Measurements from ENCODE around the gene ERC2. TPM values are rescaled to one million over a fixed set of nuclear protein-coding genes. Genes with fewer than 3 reads are reported as not detected.

ERC2 gene
- total RNA-seq, 1 donor from 2014 or later, result 1.5 TPM

DNA sequence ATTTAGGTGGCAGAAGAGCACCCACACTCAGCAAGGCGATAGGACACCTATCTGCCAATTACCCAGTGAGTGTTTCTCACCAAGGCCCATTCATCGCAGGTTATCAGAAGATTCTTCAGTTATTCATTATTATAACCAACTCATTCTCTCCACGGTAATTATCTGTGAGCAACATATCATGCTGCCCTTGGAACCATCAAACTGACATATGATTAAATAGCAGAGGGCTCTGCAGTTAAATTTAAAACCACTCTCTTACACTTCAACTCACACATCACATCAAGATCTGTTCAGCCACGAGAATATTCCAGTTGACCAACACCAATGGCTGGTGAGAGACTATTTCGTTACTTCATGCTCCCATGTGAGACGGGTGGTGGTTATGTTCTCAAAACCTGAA lies 489.3 kb downstream of the ERC2 start:
- ATAC-seq (no peak), DNase-seq (no peak)
- Histone ChIP-seq H3K27ac (no peak overlapping the region), H3K4me1 (no peaks in the 10 kb centered on the region), H3K4me3 (no peak overlapping the region), H3K36me3 (no peaks in the 10 kb centered on the region), H3K9me3 (no peaks in the 10 kb centered on the region), H3K27me3 (ENCODE audit: low read depth) (no peaks in the 10 kb centered on the region)
- intact Hi-C loops (cut with DNase I), result no loop called here
- TF ChIP-seq, protein P1, sequence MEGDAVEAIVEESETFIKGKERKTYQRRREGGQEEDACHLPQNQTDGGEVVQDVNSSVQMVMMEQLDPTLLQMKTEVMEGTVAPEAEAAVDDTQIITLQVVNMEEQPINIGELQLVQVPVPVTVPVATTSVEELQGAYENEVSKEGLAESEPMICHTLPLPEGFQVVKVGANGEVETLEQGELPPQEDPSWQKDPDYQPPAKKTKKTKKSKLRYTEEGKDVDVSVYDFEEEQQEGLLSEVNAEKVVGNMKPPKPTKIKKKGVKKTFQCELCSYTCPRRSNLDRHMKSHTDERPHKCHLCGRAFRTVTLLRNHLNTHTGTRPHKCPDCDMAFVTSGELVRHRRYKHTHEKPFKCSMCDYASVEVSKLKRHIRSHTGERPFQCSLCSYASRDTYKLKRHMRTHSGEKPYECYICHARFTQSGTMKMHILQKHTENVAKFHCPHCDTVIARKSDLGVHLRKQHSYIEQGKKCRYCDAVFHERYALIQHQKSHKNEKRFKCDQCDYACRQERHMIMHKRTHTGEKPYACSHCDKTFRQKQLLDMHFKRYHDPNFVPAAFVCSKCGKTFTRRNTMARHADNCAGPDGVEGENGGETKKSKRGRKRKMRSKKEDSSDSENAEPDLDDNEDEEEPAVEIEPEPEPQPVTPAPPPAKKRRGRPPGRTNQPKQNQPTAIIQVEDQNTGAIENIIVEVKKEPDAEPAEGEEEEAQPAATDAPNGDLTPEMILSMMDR (IDR thresholded peaks at IDR 0.05), result no peak

DNA sequence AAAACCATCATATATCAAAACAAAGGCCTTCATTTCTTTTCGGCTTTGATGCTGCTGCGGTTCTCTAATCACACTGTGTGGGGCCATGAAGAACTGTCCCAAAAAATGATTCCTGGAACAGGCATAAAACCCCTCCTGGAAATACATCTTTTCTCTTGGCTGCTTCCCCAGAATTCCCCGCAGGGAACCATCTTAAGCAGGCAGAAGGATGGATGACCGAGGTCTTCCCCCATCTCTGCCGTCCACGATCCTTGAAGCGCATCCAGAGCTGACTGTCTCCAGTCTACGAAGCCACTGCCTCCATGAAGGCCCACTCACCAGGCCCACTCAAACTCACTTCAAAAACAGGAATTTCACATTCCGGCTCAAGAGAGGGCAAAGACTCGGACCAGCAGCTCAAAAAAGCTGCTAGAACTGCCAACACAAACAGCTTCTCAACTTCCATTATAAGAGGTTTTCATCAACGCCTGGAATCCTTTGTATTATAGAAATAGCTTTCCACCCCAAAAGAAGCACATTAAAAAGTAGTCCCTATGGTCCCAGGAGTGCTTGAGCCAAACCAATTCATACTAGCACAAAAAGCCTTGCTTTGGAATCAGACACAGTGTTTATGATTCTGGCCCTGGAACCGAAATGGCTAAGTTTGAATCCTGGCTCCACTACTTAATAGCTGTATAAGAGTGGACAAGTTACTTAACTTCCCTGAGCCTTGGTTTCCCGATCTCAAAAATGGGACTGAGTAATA lies 493.7 kb downstream of the ERC2 start:
- intact Hi-C loops (cut with DNase I), result no loop called here
- H3K4me3 ChIP-seq, result no peak overlapping the region
- H3K27ac ChIP-seq, result no peak overlapping the region
- no peaks in the 10 kb centered on the region for H3K27me3 ChIP-seq (ENCODE audit: low read depth)
- ATAC-seq (no peak), DNase-seq (no peak)
- H3K4me1 ChIP-seq, result no peaks in the 10 kb centered on the region
- TF ChIP-seq, protein P1 (IDR thresholded peaks at IDR 0.05), result no peak
- no peaks in the 10 kb centered on the region for H3K9me3 ChIP-seq
- no peaks in the 10 kb centered on the region for H3K36me3 ChIP-seq

DNA sequence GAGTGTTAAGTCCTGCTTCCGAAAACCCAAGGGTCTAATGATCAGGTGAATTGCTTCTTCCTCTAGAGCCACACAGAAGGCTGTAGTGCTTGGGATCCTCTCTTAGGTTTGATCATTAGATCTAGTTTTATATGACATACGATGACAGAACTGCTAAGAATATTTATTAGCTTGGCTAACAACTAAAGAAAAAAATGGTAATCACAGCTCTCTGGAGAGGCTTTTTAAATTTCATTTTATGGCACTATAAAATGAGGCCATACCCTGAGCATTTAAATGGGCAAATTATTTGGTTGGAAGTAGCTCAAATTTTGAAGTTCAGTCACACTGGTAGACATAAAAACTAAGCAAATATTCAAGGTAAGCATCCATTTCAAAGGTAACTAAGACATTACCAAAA lies 498.6 kb downstream of the ERC2 start:
- Histone ChIP-seq H3K27me3 (ENCODE audit: low read depth) (no peaks in the 10 kb centered on the region), H3K4me1 (no peaks in the 10 kb centered on the region), H3K9me3 (no peaks in the 10 kb centered on the region), H3K27ac (no peak overlapping the region), H3K4me3 (no peak overlapping the region), H3K36me3 (no peaks in the 10 kb centered on the region)
- intact Hi-C loops (cut with DNase I), result no loop called here
- no peak for ATAC-seq
- no peak for DNase-seq
- TF ChIP-seq, protein P1 (IDR thresholded peaks at IDR 0.05), result no peak

DNA sequence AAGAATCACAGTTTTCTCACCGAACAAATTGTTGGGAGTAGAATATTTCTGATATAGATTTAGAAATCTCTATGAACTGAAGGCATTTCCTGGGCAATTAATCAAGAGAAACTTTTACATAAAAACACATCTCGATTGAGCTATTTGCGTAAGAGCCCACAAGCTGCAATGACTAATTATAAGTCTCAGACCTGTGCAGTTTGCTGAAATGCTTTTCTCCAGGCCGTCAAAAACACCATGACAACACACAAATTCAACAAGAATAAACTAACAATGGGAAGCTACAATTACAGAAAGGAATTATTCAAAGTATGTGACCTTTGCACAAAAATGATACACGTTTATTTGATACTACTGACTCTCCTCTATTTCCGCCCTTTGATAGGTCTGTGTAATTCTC lies 499.9 kb downstream of the ERC2 start:
- Histone ChIP-seq H3K4me3 (no peak overlapping the region), H3K9me3 (no peaks in the 10 kb centered on the region), H3K4me1 (no peaks in the 10 kb centered on the region), H3K27me3 (ENCODE audit: low read depth) (no peaks in the 10 kb centered on the region), H3K27ac (no peak overlapping the region), H3K36me3 (no peaks in the 10 kb centered on the region)
- TF ChIP-seq, protein P1 (IDR thresholded peaks at IDR 0.05), result no peak
- ATAC-seq, result no peak
- intact Hi-C loops (cut with DNase I), result no loop called here
- DNase-seq, result no peak

DNA sequence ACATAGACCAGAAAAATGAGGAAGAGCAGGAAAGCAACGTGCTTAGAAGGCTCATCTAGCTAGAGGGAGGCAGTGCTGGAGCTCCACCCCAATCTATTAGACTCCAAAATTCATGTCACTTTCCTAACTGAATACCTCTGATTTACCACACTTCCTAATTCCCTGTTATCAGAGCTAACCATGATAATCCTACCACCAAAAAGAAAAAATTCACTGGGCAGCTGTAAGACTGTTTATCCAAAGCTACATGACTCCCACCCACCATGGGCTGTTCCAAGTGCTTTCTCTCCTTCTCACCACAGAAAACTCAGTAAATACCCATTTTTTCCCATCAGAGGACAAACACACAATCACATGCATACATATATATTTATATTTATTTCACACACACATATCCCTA lies 501.7 kb downstream of the ERC2 start:
- intact Hi-C loops (cut with DNase I), result no loop called here
- Histone ChIP-seq H3K36me3 (no peaks in the 10 kb centered on the region), H3K9me3 (no peaks in the 10 kb centered on the region), H3K4me3 (no peak overlapping the region), H3K27me3 (ENCODE audit: low read depth) (no peaks in the 10 kb centered on the region), H3K4me1 (no peaks in the 10 kb centered on the region), H3K27ac (no peak overlapping the region)
- DNase-seq (no peak), ATAC-seq (no peak)
- TF ChIP-seq, protein P1 (IDR thresholded peaks at IDR 0.05), result no peak

Data from lower lobe of right lung (tissue), 2 donors.